GM12891 (cell line): Measurements from ENCODE around the gene CNTNAP4.

Experiments used
- POLR2A ChIP-seq: IDR thresholded peaks from 2 replicates; pipeline ENCODE4 v1.6.1; 2011; ENCODE audit warnings: low read depth, low read length, control low read depth
- POLR2AphosphoS5 ChIP-seq: IDR thresholded peaks from 2 replicates; pipeline ENCODE4 v1.6.1; 2011; ENCODE audit warnings: low read depth, low read length, control low read depth
- TAF1 ChIP-seq: IDR thresholded peaks from 2 replicates; pipeline ENCODE4 v1.6.1; 2011; ENCODE audit warnings: low read depth, low read length, control low read depth

- TF ChIP-seq POLR2AphosphoS5 (no peak), POLR2A (no peak), TAF1 (no peak)
Measured at GRCh38 chr16:76518781-76519180, 241.6 kb downstream of the CNTNAP4 start.
